Left renal pelvis (tissue), 4 donors: ENCODE results near the gene ATG4C. TPM values are rescaled to one million over a fixed set of nuclear protein-coding genes. Genes with fewer than 3 reads are reported as not detected.
"Not testable (repeated sequence)": the region's sequence is repeated elsewhere in the genome, so short reads cannot be mapped to it uniquely, and the experiment has no call there.

Source experiments
- DNase-seq, 4 donors: peaks; one replicate each; pipeline ENCODE4 v3.0.0-alpha.2; 2013; ENCODE audit warnings: low read depth in 4 of 4, low spot score in 3 of 4
- polyA plus RNA-seq, 4 donors: library from polyadenylated mRNA; unstranded; fragments of 120-200 nt; gene quantifications; one replicate each; pipeline ENCODE4 v1.2.1, GENCODE V29; 2013; ENCODE audit not compliant: insufficient read length in 4 of 4

ATG4C gene
- polyA plus RNA-seq, 4 donors, result 19.7 to 27.7 (median 20.6) TPM

GRCh38 chr1:62774006-62774405 is 9.9 kb upstream of the ATG4C start:
- DNase-seq, result no peak

DNA sequence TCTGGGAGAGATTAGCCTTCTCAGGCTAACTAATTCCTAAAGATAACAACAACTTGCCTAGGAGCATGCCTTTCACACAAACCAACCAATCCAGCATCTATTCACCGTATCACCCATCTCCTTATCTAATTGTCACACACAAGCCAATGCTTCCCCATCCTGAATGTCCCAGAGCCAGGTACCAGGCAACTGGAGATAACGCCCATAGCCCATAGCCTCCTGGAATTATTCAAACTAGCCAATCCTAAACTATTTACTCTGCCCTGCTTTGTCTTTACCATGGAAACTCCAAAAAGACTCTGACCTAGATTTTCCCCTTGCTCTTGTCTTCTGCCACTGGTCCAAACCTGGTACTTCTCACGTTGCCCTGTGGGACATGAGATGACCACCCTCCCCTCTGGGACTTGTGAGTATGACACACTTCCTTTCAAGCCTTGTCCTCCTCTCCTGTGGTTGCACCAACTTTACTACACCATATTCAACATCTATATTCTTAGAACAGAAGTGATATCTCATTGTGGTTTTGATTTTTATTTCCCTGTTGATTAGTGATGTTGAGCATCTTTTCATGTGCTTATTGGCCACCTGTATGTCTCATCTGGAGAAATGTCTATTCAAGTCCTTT is 8.8 kb upstream of the ATG4C start:
- DNase-seq, result no peak

DNA sequence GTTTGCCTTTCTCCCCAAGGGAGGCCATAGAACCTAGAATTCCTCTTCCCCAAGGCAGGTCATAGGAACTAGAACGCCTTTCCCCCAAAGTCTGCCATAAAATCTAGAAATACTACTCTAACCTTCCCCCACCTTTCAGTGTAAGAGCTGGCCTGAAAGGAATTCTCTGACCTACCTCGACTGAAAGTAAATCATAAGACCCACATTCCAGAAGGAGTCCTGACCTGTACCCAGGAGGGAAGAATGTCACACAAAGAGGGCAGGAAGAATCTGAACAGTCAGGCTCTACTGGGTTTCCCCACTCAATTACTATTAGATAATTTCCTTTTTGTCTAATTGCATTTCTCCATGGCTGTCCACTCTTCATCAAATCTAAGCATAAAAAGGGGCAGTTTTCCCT is 5.7 kb upstream of the ATG4C start:
- DNase-seq, result no peak

- no peak for DNase-seq
Measured at GRCh38 chr1:62781841-62782543, 1.9 kb upstream of the ATG4C start.

- not testable (repeated sequence) for DNase-seq
Measured at GRCh38 chr1:62782544-62783212, 1.3 kb upstream of the ATG4C start.

DNA sequence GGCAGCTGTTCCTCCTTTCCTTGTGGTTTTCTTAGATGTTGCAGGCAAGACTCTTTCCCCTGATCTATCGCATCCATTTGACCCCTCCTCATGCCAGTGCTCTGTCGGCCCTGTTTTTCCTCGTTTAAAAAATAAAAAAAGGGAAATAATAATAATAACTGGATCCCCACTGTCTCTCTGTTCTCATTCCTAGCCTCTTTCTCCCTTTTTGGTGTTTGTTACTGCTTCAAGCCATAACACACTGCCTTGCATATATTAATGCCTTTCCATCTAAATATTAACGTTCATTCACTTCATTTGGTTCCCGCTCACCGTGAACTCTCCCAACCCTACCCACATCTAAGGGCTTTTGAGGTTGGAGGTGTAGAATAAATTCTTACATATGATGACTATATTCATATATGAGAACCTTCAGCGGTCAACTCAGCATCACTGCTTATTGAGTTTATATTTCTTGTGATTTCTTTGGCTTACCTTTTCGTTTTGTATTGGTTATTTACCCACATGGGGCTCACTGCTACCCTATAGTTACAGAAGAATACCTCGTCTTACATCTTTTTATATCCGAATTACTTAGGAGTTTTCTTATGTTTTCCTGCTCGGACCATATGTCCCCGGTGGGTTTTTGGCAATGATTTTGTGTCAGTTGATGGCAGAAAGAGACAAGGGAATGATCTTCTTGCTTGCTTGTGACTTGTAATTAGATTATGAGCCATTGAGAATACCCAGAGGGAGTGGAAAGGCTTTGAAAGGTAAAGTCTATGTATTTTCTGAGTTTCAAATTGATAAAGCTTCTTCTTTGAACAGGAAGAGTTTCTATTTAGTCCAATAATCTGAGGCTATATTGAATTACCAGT is 805 bp downstream of the ATG4C start:
- DNase-seq, result peak in 1 of 4 donors; percentile 27

DNA sequence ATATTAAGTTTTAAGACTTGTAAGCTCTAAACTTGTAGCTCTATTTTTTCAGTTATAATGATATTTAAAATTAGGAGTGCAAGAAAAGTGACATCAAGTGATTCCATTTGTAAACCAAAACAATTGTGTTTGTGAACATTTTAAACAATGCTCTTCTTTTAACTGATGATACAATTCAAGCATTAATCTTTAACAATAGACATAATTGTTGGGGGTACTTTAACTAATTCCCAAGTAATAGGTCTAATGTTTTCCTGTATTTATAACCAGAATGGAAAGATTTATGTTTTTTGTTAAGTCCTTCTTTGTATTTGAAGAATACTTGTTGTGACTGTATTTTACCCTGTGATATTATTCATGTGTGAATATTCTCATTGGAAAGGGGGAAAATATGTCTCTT is 6.8 kb downstream of the ATG4C start:
- DNase-seq, result no peak

DNA sequence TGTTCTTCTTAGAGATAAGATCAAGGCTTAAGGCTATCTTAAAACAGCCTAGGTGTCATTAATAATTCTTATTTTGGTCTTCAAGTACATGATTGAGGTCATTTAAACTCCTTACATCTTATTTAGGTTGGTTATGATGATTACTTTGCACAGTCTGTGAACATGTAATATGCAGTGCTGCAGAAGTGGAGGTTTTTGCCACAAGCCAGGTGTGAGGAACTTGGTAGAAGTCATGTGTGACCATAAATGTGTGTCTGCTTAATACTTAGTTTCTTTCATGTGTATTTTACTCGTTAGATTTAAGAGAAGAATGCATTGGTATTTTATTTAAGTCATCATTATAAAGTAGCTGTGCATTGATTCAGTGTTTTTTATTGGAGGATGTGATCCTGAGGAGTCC is 10.1 kb downstream of the ATG4C start:
- no peak for DNase-seq

DNA sequence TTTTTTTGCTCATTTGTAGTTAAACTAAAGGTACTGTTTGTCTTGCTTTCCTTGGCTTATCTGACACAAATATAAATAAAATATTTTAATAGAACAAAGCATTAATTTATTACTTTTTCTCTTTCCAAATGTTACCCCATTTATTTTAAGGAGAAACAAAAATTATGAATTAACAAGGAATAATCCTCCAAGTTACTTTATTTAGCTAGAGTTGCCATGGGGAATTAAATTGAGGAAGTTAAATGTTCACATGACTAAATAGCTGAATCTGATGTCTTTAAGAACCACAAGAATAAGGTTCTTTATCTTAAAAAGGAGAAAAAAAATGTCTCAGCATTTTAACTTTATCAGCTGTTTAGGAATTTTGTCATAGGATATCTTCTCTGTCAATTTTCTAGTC is 12.3 kb downstream of the ATG4C start:
- DNase-seq, result no peak

DNA sequence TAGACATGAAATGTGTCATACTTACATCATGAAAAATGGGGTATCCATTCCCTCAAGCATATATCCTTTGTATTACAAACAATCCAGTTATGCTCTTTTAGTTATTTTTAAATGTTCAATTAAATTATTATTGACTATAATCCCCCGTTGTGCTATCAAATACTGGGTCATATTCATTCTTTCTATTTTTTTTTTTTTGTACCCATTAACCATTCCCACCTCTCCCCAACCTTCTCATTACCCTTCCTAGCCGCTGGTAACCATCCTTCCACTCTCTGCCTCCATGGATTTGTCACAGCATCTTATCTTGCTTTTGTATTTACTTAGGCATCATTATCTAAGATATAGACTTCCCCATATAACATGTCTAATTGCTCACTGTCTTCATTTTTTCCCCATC is 15.8 kb downstream of the ATG4C start:
- DNase-seq, result no peak

DNA sequence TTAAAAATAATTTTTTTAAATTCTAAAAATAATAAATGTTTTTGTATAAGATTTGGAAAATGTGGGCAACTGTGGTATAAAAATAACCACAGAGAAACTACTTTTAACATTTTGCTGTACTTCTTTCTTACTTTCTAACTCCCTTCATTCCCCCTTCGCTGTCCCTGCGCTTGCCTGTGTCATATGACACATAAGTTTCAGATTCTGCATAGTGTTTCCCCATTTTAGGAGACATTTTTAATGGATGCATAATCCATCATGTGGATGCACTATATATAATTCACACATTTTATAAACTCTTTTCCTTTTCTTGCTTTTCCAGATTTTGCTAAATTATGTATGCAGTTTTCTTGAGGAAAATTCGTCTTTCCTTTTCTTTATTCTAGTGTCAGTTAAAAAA is 16.3 kb downstream of the ATG4C start:
- no peak for DNase-seq

DNA sequence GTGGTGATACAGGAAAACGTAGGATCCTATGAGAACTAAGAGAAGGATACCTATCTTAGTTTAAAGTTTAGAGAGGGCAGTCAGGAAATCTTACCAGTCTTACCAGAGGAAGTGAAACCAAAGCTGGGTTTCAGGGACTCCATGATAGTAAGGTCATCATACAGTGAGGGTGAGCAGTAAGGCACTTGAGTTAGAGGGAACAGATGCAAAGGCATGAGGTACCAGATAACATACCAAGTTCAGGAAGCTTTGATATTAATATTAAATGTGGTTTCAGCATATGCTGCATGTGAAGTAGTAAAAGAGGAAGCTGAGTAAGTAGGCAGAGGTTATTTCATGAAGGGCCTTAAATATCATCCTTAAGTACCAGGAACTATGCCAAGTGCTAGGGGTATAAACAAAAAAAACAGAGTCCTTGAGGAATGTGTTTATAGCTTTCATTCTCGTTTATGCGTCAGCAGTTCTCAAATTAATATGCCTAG is 16.9 kb downstream of the ATG4C start:
- no peak for DNase-seq

DNA sequence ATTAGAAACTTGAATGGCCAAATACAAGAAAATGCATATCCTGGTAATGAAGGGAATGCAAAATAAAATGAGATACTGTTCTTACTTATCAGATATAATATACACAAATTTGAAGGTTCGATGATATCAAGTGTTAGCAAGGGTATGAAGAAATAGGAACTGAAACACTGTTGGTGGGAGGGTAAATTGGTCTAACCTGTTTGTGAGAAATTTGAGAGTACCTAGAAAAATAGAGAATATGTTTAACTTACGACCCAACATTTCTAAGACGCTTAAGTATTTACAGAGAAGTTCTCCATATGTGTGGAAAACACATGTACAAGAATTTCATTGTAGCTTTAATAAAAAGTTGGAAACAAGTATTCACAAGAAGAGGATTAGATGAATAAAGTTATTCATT is 25.9 kb downstream of the ATG4C start:
- no peak for DNase-seq

GRCh38 chr1:62810420-62811274 is 26.7 kb downstream of the ATG4C start:
- DNase-seq, result no peak

GRCh38 chr1:62823556-62823955 is 39.6 kb downstream of the ATG4C start:
- DNase-seq, result no peak

DNA sequence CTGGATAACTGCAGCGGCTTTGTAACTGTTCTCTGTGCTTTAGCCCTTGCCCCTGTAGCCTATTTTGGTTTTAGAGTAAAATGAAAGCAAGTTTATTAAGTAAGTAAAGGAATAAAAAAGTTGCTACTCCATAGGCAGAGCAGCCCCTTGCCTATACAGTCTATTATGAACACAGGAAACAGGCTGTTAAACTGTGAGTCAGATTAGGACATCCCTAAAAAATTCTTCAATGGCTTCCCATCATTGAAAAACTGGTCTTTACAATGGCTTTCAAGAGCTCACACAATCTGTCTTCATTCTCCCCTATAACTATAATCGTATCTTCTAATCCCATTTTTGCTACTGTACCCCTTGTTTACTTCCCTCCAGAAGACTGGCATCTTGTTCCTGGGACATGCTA is 43.0 kb downstream of the ATG4C start:
- no peak for DNase-seq

DNA sequence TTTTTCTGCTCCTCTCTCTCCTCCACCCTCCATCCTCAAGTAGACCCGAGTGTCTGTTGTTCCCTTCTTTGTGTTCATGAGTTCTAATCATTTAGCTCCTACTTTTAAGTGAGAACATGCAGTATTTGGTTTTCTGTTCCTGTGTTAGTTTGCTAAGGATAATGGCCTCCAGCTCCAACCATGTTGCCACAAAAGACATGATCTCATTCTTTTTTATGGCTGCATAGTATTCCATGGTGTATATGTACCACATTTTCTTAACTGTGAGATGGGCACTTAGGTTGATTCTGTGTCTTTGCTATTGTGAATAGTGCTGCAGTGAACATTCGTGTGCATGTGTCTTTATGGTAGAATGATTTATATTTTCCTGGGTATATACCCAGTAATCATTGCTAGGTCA is 43.9 kb downstream of the ATG4C start:
- DNase-seq, result not testable (repeated sequence)

DNA sequence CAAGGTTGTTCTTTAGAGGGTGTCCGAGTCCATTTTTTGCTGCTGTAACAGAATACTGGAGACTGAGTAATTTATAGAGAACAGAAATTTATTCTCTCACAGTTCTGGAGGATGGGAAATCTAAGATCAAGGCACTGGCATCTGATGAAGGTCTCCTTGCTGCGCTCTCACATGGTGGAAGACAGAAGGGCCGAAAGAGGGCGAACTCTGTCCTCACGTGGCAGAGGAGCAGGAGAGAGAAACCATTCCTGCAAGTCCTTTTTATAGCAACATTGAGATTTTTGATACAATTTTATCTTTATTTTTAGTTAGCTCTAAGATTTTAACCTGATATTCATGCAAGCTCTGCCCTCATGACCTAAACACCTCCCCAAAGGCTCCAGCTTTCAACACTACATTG is 48.3 kb downstream of the ATG4C start:
- DNase-seq, result no peak

- no peak for DNase-seq
Measured at GRCh38 chr1:62833529-62833928, 49.6 kb downstream of the ATG4C start.

DNA sequence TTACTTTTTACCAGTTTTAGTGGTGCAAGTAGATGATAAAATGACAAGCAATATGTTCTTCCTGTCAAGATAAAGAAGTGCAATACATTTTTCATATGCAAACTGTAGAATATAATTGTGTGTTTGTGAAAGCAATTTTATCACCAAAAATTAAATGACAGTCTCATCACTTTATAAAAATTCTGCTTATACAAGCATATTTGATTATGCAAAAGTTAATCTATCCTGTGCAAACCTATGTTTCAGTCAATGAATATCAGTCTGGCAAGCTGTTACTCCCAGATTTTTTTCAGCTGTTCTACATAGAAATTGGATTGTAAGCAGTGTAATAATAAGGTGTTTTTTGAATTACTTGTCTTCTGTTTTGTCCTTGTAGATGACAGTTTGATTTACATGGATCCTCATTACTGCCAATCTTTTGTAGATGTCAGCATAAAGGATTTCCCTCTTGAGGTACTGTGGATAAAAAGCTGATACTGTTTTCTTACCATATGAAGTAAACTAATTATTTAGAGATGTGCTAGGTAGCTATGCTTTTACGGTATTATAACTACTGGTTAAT is 50.5 kb downstream of the ATG4C start:
- no peak for DNase-seq
